ENCODE measurements around the gene TRMT112. TPM values are rescaled to one million over a fixed set of nuclear protein-coding genes. Genes with fewer than 3 reads are reported as not detected.
A peak's percentile ranks its signal among the peaks of the same experiment; 100 is the strongest.

TRMT112 gene
- total and polyA plus RNA-seq, 2 experiments from 2014 or later = 298 to 927 TPM

DNA sequence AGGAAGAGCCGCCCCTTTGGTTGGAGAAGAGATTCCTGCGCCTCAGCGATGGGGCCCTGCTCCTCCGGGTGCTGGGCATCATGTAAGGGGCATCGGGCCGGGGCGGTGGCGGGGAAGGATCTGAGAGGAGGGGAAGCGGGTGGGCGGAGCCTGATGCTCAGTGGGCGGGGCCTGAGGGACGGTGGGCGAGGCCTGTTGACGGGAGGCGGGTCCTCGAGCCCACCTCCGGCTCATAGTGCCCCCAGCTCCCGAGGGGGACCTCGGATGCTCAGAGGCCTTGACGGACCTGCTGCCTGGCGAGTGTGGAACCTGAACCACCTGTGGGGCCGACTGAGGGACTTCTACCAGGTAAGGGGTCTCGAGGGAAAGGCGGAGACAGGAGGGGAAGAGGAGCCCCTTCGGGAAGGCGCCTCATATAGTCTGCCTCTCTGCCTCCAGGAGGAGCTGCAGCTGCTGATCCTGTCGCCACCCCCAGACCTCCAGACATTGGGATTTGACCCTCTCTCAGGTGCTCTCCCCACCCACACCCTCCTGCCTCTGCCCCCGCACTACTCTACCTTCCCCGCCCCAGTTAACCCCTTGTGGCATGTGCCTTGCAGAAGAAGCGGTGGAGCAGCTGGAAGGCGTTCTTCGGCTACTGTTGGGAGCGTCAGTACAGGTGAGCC, 23.4 kb upstream of the TRMT112 start:
- Mint-ChIP-seq H3K4me3 (peak overlapping the region; percentile 73), H3K36me3 (ENCODE audit: low read depth) (no peaks in the 10 kb centered on the region; the same call in 2 of the 3 replicates), H3K27ac (no peak overlapping the region), H3K27me3 (ENCODE audit: insufficient read depth, low read depth, poor library complexity) (peaks cover 26% of the 10 kb centered on the region), H3K9me3 (no peaks in the 10 kb centered on the region), H3K4me1 (peaks cover 12% of the 10 kb centered on the region)
- no peaks in the 10 kb centered on the region for H4K20me1 ChIP-seq (replicated peaks; ENCODE audit: insufficient read depth)
- H3K79me2 ChIP-seq (replicated peaks; ENCODE audit: insufficient read depth) = no peaks in the 10 kb centered on the region
- 0 out of 2 replicates have a peak, but pooled peaks cover 5% of the 10 kb centered on the region for H3F3A ChIP-seq (replicated peaks; ENCODE audit: low read depth)
- H2AFZ ChIP-seq = peak overlapping the region; percentile 97
- DNase-seq (ENCODE audit: low spot score) (peak; percentile 90), ATAC-seq (peak; percentile 59)
- H3K4me2 ChIP-seq = peak overlapping the region; percentile 93
- H3K4me1 ChIP-seq (ENCODE audit: insufficient read depth) = peaks cover 11% of the 10 kb centered on the region; the same call in 1 of the 2 replicates
- H3K27me3 ChIP-seq (ENCODE audit: insufficient read depth) = no peaks in the 10 kb centered on the region
- no peak overlapping the region for H3K27ac ChIP-seq (ENCODE audit: low read depth)
- H3K9me2 ChIP-seq (ENCODE audit: insufficient read depth) = no peaks in the 10 kb centered on the region
- peak overlapping the region; percentile 74 for H3K4me3 ChIP-seq
- TF ChIP-seq, protein P1, sequence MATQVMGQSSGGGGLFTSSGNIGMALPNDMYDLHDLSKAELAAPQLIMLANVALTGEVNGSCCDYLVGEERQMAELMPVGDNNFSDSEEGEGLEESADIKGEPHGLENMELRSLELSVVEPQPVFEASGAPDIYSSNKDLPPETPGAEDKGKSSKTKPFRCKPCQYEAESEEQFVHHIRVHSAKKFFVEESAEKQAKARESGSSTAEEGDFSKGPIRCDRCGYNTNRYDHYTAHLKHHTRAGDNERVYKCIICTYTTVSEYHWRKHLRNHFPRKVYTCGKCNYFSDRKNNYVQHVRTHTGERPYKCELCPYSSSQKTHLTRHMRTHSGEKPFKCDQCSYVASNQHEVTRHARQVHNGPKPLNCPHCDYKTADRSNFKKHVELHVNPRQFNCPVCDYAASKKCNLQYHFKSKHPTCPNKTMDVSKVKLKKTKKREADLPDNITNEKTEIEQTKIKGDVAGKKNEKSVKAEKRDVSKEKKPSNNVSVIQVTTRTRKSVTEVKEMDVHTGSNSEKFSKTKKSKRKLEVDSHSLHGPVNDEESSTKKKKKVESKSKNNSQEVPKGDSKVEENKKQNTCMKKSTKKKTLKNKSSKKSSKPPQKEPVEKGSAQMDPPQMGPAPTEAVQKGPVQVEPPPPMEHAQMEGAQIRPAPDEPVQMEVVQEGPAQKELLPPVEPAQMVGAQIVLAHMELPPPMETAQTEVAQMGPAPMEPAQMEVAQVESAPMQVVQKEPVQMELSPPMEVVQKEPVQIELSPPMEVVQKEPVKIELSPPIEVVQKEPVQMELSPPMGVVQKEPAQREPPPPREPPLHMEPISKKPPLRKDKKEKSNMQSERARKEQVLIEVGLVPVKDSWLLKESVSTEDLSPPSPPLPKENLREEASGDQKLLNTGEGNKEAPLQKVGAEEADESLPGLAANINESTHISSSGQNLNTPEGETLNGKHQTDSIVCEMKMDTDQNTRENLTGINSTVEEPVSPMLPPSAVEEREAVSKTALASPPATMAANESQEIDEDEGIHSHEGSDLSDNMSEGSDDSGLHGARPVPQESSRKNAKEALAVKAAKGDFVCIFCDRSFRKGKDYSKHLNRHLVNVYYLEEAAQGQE (IDR thresholded peaks at IDR 0.05; ENCODE audit: unreplicated experiment) = no peak
- TF ChIP-seq ZNF462 (CRISPR knock-in tag; IDR thresholded peaks at IDR 0.05) (no peak), ZNF114 (CRISPR knock-in tag; IDR thresholded peaks at IDR 0.05) (no peak), STAT1 (IDR thresholded peaks at IDR 0.05; ENCODE audit: unreplicated experiment) (no peak), POLR2AphosphoS5 (IDR thresholded peaks at IDR 0.05; ENCODE audit: low read depth) (peak; percentile 64), NANOG (IDR thresholded peaks at IDR 0.05; ENCODE audit: borderline replicate concordance) (no peak), JUNB (IDR thresholded peaks at IDR 0.05; ENCODE audit: unreplicated experiment) (no peak), EZH2phosphoT487 (IDR thresholded peaks at IDR 0.05; ENCODE audit: unreplicated experiment) (no peak), CREB1 (CRISPR knock-in tag; IDR thresholded peaks at IDR 0.05; ENCODE audit: low read depth) (peak; percentile 16; the same call in 1 of the 2 replicates), ETS1 (IDR thresholded peaks at IDR 0.05) (no peak)
- TF ChIP-seq, protein P2, sequence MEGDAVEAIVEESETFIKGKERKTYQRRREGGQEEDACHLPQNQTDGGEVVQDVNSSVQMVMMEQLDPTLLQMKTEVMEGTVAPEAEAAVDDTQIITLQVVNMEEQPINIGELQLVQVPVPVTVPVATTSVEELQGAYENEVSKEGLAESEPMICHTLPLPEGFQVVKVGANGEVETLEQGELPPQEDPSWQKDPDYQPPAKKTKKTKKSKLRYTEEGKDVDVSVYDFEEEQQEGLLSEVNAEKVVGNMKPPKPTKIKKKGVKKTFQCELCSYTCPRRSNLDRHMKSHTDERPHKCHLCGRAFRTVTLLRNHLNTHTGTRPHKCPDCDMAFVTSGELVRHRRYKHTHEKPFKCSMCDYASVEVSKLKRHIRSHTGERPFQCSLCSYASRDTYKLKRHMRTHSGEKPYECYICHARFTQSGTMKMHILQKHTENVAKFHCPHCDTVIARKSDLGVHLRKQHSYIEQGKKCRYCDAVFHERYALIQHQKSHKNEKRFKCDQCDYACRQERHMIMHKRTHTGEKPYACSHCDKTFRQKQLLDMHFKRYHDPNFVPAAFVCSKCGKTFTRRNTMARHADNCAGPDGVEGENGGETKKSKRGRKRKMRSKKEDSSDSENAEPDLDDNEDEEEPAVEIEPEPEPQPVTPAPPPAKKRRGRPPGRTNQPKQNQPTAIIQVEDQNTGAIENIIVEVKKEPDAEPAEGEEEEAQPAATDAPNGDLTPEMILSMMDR (conservative IDR thresholded peaks at IDR 0.05; ENCODE audit: low read depth in 2 of 2) = peak; percentile 48 to 56
- H3K36me3 ChIP-seq (ENCODE audit: insufficient read depth) = no peaks in the 10 kb centered on the region

Data from GM23338 (cell line).